Common myeloid progenitor, CD34-positive (primary cell): ENCODE results near the gene IGF1R.
A peak's percentile ranks its signal among the peaks of the same experiment; 100 is the strongest.

Source experiments
- CTCF ChIA-PET: fragments of 350-600 bp; sonication (Branson Sonifier 250); formaldehyde crosslinking; loops from one replicate; lab custom pipeline; 2021; ENCODE audit warnings: antibody characterized with exemption; lab: Charles Lee
- POLR2A ChIA-PET: fragments of 350-600 bp; sonication (Branson Sonifier 250); formaldehyde crosslinking; loops from one replicate; lab custom pipeline; 2021; ENCODE audit warnings: antibody characterized with exemption; lab: Charles Lee
- DNase-seq, 3 donors: peaks; one replicate each; pipeline versions ENCODE4 v3.0.0 to v3.0.0-alpha.2; 2013
- H3K27ac ChIP-seq, 2 experiments: 1 replicate in 1 of 2; 2 replicates in 1 of 2; pipeline ENCODE4 v1.7.0; 2013; ENCODE audit warnings: inconsistent platforms in 2 of 2, low read length in 2 of 2, mild to moderate bottlenecking in 2 of 2, low read depth in 1 of 2, moderate library complexity in 1 of 2; ENCODE audit not compliant: severe bottlenecking in 2 of 2, insufficient read depth in 1 of 2, poor library complexity in 1 of 2
- H3K27me3 ChIP-seq, 5 experiments: replicated peaks in 2 of 5; 1 replicate in 3 of 5; 2 replicates in 2 of 5; pipeline versions ENCODE4 v1.6.1 to v1.7.0; 2013; ENCODE audit warnings: low read length in 4 of 5, mild to moderate bottlenecking in 2 of 5, moderate library complexity in 2 of 5, inconsistent platforms in 1 of 5; ENCODE audit not compliant: insufficient read depth in 5 of 5, control insufficient read depth in 4 of 5
- H3K36me3 ChIP-seq, 4 experiments: 1 replicate in 2 of 4; 2 replicates in 2 of 4; pipeline versions ENCODE4 v1.6.1 to v1.7.0; 2013; ENCODE audit warnings: low read length in 3 of 4, control low read depth in 1 of 4, mild to moderate bottlenecking in 1 of 4; ENCODE audit not compliant: control insufficient read depth in 4 of 4, insufficient read depth in 4 of 4
- H3K4me1 ChIP-seq, 4 experiments: 1 replicate in 3 of 4; 2 replicates in 1 of 4; pipeline versions ENCODE4 v1.6.1 to v1.7.1; 2013; ENCODE audit warnings: low read length in 3 of 4, mild to moderate bottlenecking in 3 of 4, control low read depth in 1 of 4, inconsistent platforms in 1 of 4, moderate library complexity in 1 of 4; ENCODE audit not compliant: control insufficient read depth in 4 of 4, insufficient read depth in 4 of 4; ENCODE audit errors: control extremely low read depth in 1 of 4
- H3K4me3 ChIP-seq, 7 experiments: 1 replicate in 4 of 7; 2 replicates in 3 of 7; pipeline versions ENCODE4 v1.5.1 to v1.7.0; 2013; ENCODE audit warnings: mild to moderate bottlenecking in 7 of 7, low read length in 6 of 7, moderate library complexity in 6 of 7, inconsistent platforms in 2 of 7, low read depth in 2 of 7, control low read depth in 1 of 7; ENCODE audit not compliant: insufficient read depth in 4 of 7, control insufficient read depth in 1 of 7; ENCODE audit errors: extremely low read depth in 1 of 7
- H3K9me3 ChIP-seq, 5 experiments: 1 replicate in 4 of 5; 2 replicates in 1 of 5; pipeline versions ENCODE4 v1.6.1 to v1.7.1; 2013; ENCODE audit warnings: low read length in 4 of 5, mild to moderate bottlenecking in 2 of 5, inconsistent platforms in 1 of 5, low read depth in 1 of 5, moderate library complexity in 1 of 5; ENCODE audit not compliant: control insufficient read depth in 4 of 5, insufficient read depth in 2 of 5; ENCODE audit errors: control extremely low read depth in 1 of 5
- WGBS: methylation state at CpG from one replicate; pipeline ENCODE4 v1.1.5; 2013; ENCODE audit not compliant: insufficient coverage; 5-methylcytosine and 5-hydroxymethylcytosine counted together

The IGF1R gene

GRCh38 chr15:98651581-98652220 lies 3.4 kb downstream of the IGF1R start:
- no peaks in the 10 kb centered on the region for H3K36me3 ChIP-seq
- 26% methylated on average over 6 of the region's 14 CpGs for WGBS
- H3K27me3 ChIP-seq, result peaks cover 0 to 30% (median 19%) of the 10 kb centered on the region in 5 experiments
- no peak overlapping the region for H3K27ac ChIP-seq
- ChIA-PET CTCF (interaction anchor here (0.7 to 1.3 kb wide), 4 partner anchors 8 to 199 kb away, joined by 3 to 4 read pairs (median 4); no protein-coding TSS in a partner anchor), POLR2A (no interaction called here)
- peak in 2 of 3 donors; percentile 17 to 28 for DNase-seq
- H3K9me3 ChIP-seq, result no peaks in the 10 kb centered on the region
- peak overlapping the region in 6 of 7 experiments; percentile 75 to 87 (median 84) for H3K4me3 ChIP-seq
- peaks cover 18 to 45% (median 39%) of the 10 kb centered on the region in 4 experiments for H3K4me1 ChIP-seq

GRCh38 chr15:98653686-98654085 lies 5.3 kb downstream of the IGF1R start:
- WGBS, result 0% methylated on average over 1 of the region's 1 CpG
- no peak overlapping the region for H3K4me3 ChIP-seq
- no peaks in the 10 kb centered on the region for H3K36me3 ChIP-seq
- H3K27ac ChIP-seq, result no peak overlapping the region
- H3K4me1 ChIP-seq, result peaks cover 18 to 43% (median 34%) of the 10 kb centered on the region in 4 experiments
- no peaks in the 10 kb centered on the region for H3K9me3 ChIP-seq
- ChIA-PET POLR2A (no interaction called here), CTCF (interaction anchor here (1.4 kb wide), 1 partner anchor 10 kb away, joined by 3 read pairs; no protein-coding TSS in a partner anchor)
- peak in 2 of 3 donors; percentile 55 to 62 for DNase-seq
- peaks cover 0 to 30% (median 19%) of the 10 kb centered on the region in 5 experiments for H3K27me3 ChIP-seq

GRCh38 chr15:98654790-98655360 lies 6.5 kb downstream of the IGF1R start:
- ChIA-PET CTCF (interaction anchor here (1.0 to 1.2 kb wide), 3 partner anchors 25 to 169 kb away, joined by 3 to 4 read pairs (median 4); no protein-coding TSS in a partner anchor), POLR2A (interaction anchor here (0.6 kb wide), 1 partner anchor 54 kb away, joined by 4 read pairs; no protein-coding TSS in a partner anchor)

GRCh38 chr15:98655732-98656131 lies 7.4 kb downstream of the IGF1R start:
- ChIA-PET CTCF (interaction anchor here (1.0 to 1.2 kb wide), 3 partner anchors 25 to 226 kb away, joined by 3 to 4 read pairs (median 3); no protein-coding TSS in a partner anchor), POLR2A (interaction anchor here (0.6 kb wide), 1 partner anchor 53 kb away, joined by 4 read pairs; no protein-coding TSS in a partner anchor)
- H3K27ac ChIP-seq, result no peak overlapping the region
- H3K4me3 ChIP-seq, result no peak overlapping the region
- WGBS, result 94% methylated on average over 6 of the region's 8 CpGs
- H3K36me3 ChIP-seq, result peaks cover 0 to 3% (median 0%) of the 10 kb centered on the region in 4 experiments
- no peak for DNase-seq
- H3K27me3 ChIP-seq, result peaks cover 0 to 20% (median 14%) of the 10 kb centered on the region in 5 experiments
- no peaks in the 10 kb centered on the region for H3K9me3 ChIP-seq
- peaks cover 18 to 31% (median 25%) of the 10 kb centered on the region in 4 experiments for H3K4me1 ChIP-seq

More at GRCh38 chr15:98654790-98655360, 6.5 kb downstream of the IGF1R start:
- no peak for DNase-seq
- Histone ChIP-seq H3K4me1 (peaks cover 18 to 40% (median 34%) of the 10 kb centered on the region in 4 experiments), H3K4me3 (no peak overlapping the region), H3K9me3 (no peaks in the 10 kb centered on the region), H3K27me3 (peaks cover 0 to 27% (median 18%) of the 10 kb centered on the region in 5 experiments), H3K36me3 (no peaks in the 10 kb centered on the region), H3K27ac (no peak overlapping the region)
- 100% methylated on average over 1 of the region's 4 CpGs for WGBS

- Histone ChIP-seq H3K36me3 (peaks cover 0 to 7% (median under 1%) of the 10 kb centered on the region in 4 experiments), H3K27me3 (peaks cover 0 to 4% (median 0%) of the 10 kb centered on the region in 5 experiments), H3K4me1 (peaks cover 8 to 15% (median 12%) of the 10 kb centered on the region in 4 experiments), H3K27ac (no peak overlapping the region), H3K9me3 (no peaks in the 10 kb centered on the region), H3K4me3 (no peak overlapping the region)
- ChIA-PET CTCF (interaction anchor here (1.0 to 6.0 kb wide), 10 partner anchors 9 to 215 kb away, joined by 3 to 68 read pairs (median 4); no protein-coding TSS in a partner anchor), POLR2A (no interaction called here)
- 98% methylated on average over 4 of the region's 4 CpGs for WGBS
- DNase-seq, result no peak
These were observed 9.4 kb downstream of the IGF1R start for GRCh38 chr15:98657721-98658120.

- peak; percentile 44 to 53 (median 49) for DNase-seq
- Histone ChIP-seq H3K4me1 (peaks cover 0 to 4% (median 1%) of the 10 kb centered on the region in 4 experiments), H3K27me3 (no peaks in the 10 kb centered on the region), H3K27ac (no peak overlapping the region), H3K36me3 (peaks cover 0 to 7% (median under 1%) of the 10 kb centered on the region in 4 experiments), H3K4me3 (no peak overlapping the region), H3K9me3 (no peaks in the 10 kb centered on the region)
- 52% methylated on average over 4 of the region's 7 CpGs for WGBS
- ChIA-PET CTCF (interaction anchor here (0.6 to 6.0 kb wide), 24 partner anchors 8 to 353 kb away, joined by 3 to 68 read pairs (median 4); no protein-coding TSS in a partner anchor), POLR2A (no interaction called here)
These were observed 10.7 kb downstream of the IGF1R start for GRCh38 chr15:98658831-98659699.
